Fibroblast of mammary gland (primary cell): ENCODE data around the gene SLC15A4.
"Not testable (repeated sequence)": the region's sequence is repeated elsewhere in the genome, so short reads cannot be mapped to it uniquely, and the experiment has no call there.

Experiments
- DNase-seq: peaks from one replicate; pipeline ENCODE4 v3.0.0-alpha.2; 2010; ENCODE audit warnings: low read depth
- H3K4me3 ChIP-seq: 2 replicates; pipeline ENCODE4 v1.5.1; 2011; ENCODE audit warnings: low read depth, mild to moderate bottlenecking, low read length, moderate library complexity; ENCODE audit not compliant: control insufficient read depth
- CTCF ChIP-seq: conservative IDR thresholded peaks from 2 replicates; pipeline ENCODE4 v1.5.1; 2011; ENCODE audit warnings: low read depth, low read length, inconsistent platforms; ENCODE audit not compliant: control insufficient read depth, insufficient read depth

Gene SLC15A4

GRCh38 chr12:128852885-128853599 lies 29.3 kb upstream of the SLC15A4 start, which contains the start of gene GLT1D1:
GLT1D1 (plus strand) TSS chr12:128853478; CDS start chr12:128853582, 104 bp downstream.
- TF ChIP-seq CTCF, result no peak
- no peak for DNase-seq
- no peak within 1 kb of the TSS for H3K4me3 ChIP-seq

- TF ChIP-seq CTCF, result no peak
- H3K4me3 ChIP-seq, result no peak overlapping the region
- no peak for DNase-seq
Observed at GRCh38 chr12:128852026-128852698, 28.4 kb upstream of the SLC15A4 start.

- DNase-seq, H3K4me3 ChIP-seq: not testable (repeated sequence)
Observed at GRCh38 chr12:128851429-128851828, 27.7 kb upstream of the SLC15A4 start.

GRCh38 chr12:128850400-128850799 lies 26.6 kb upstream of the SLC15A4 start:
- TF ChIP-seq CTCF, result no peak
- no peak overlapping the region for H3K4me3 ChIP-seq
- DNase-seq, result no peak

GRCh38 chr12:128849806-128850205 lies 26.0 kb upstream of the SLC15A4 start:
- H3K4me3 ChIP-seq, DNase-seq: not testable (repeated sequence)

- DNase-seq, result no peak
- no peak overlapping the region for H3K4me3 ChIP-seq
- TF ChIP-seq CTCF, result no peak
Observed at GRCh38 chr12:128848371-128848770, 24.6 kb upstream of the SLC15A4 start.

GRCh38 chr12:128846671-128847070 lies 22.9 kb upstream of the SLC15A4 start:
- not testable (repeated sequence) for H3K4me3 ChIP-seq, DNase-seq

GRCh38 chr12:128844031-128844635 lies 20.4 kb upstream of the SLC15A4 start:
- no peak for DNase-seq
- H3K4me3 ChIP-seq, result no peak overlapping the region
- no peak for TF ChIP-seq CTCF
